Endodermal cell (in vitro differentiated cells): ENCODE data around the gene ZCCHC14. TPM values are rescaled to one million over a fixed set of nuclear protein-coding genes. Genes with fewer than 3 reads are reported as not detected.
"Not testable (repeated sequence)": the region's sequence is repeated elsewhere in the genome, so short reads cannot be mapped to it uniquely, and the experiment has no call there.

Experiments used
- DNase-seq: peaks from one replicate; pipeline ENCODE4 v3.0.0-alpha.2; 2017
- H3K27ac ChIP-seq: 2 replicates; pipeline ENCODE4 v1.5.1; 2013; ENCODE audit warnings: mild to moderate bottlenecking, low read depth, low read length, moderate library complexity
- H3K27me3 ChIP-seq: 2 replicates; pipeline ENCODE4 v1.6.1; 2013; ENCODE audit warnings: mild to moderate bottlenecking, low read length, moderate library complexity; ENCODE audit not compliant: insufficient read depth, control insufficient read depth, poor library complexity, severe bottlenecking
- H3K36me3 ChIP-seq: 2 replicates; pipeline ENCODE4 v1.7.0; 2013; ENCODE audit warnings: mild to moderate bottlenecking, low read length, moderate library complexity; ENCODE audit not compliant: control insufficient read depth, insufficient read depth
- H3K4me1 ChIP-seq: one replicate; pipeline ENCODE4 v1.7.0; 2013; ENCODE audit warnings: low read length; ENCODE audit not compliant: control insufficient read depth, insufficient read depth
- H3K4me3 ChIP-seq: 2 replicates; pipeline ENCODE4 v1.5.1; 2013; ENCODE audit warnings: mild to moderate bottlenecking, low read length, moderate library complexity
- H3K9ac ChIP-seq: 2 replicates; pipeline ENCODE4 v1.6.1; 2013; ENCODE audit warnings: mild to moderate bottlenecking, low read length, moderate library complexity; ENCODE audit not compliant: poor library complexity, severe bottlenecking; ENCODE audit errors: extremely low read depth
- H3K9me3 ChIP-seq: 2 replicates; pipeline ENCODE4 v1.6.1; 2013; ENCODE audit warnings: mild to moderate bottlenecking, low read length, moderate library complexity; ENCODE audit not compliant: control insufficient read depth
- H3K27ac Mint-ChIP-seq: 2 replicates; pipeline ENCODE4 v1.8.0; 2020; ENCODE audit warnings: mixed read lengths
- H3K27me3 Mint-ChIP-seq: 2 replicates; pipeline ENCODE4 v1.8.0; 2021; ENCODE audit warnings: mild to moderate bottlenecking, mixed read lengths; ENCODE audit not compliant: insufficient read depth
- H3K36me3 Mint-ChIP-seq: 2 replicates; pipeline ENCODE4 v1.8.0; 2020; ENCODE audit warnings: low read depth, mixed read lengths
- H3K4me1 Mint-ChIP-seq: 2 replicates; pipeline ENCODE4 v1.8.0; 2020; ENCODE audit warnings: mixed read lengths
- H3K4me3 Mint-ChIP-seq: 2 replicates; pipeline ENCODE4 v1.8.0; 2020; ENCODE audit warnings: mild to moderate bottlenecking, moderate library complexity, mixed read lengths
- H3K9me3 Mint-ChIP-seq: 2 replicates; pipeline ENCODE4 v1.8.0; 2020; ENCODE audit warnings: mild to moderate bottlenecking, mixed read lengths
- CTCF ChIP-seq: fragments of 200-600 bp; sonication (generic); conservative IDR thresholded peaks from 2 replicates; pipeline ENCODE4 v1.5.0; 2021; ENCODE audit warnings: antibody characterized with exemption, mild to moderate bottlenecking
- WGBS, 2 experiments: methylation state at CpG; one replicate each; pipeline versions ENCODE4 v1.1.5 to v1.1.7; 2013; ENCODE audit warnings: missing lambda C conversion rate in 2 of 2, mixed read lengths in 1 of 2; ENCODE audit not compliant: insufficient coverage in 1 of 2, insufficient read length in 1 of 2; 5-methylcytosine and 5-hydroxymethylcytosine counted together
- total RNA-seq, 2 donors: library from RNA; stranded (reverse); fragmentation: NEBNext Ultra II Directional in 1 of 2; extraction: Animal tissue kit (Norgen Biotek cat#: 25700) in 1 of 2; gene quantifications; 2 replicates in 1 of 2; 3 replicates in 1 of 2; pipeline ENCODE4 v1.2.1, GENCODE V29; 2021

ZCCHC14 gene
- total RNA-seq, 2 donors from 2014 or later: 27.3 to 33.7 TPM

GRCh38 chr16:87525352-87525751, 32.5 kb upstream of the ZCCHC14 start:
- Mint-ChIP-seq H3K27ac (no peak overlapping the region), H3K4me1 (no peaks in the 10 kb centered on the region), H3K27me3 (peaks cover 3% of the 10 kb centered on the region), H3K36me3 (no peaks in the 10 kb centered on the region), H3K9me3 (peaks cover 21% of the 10 kb centered on the region), H3K4me3 (no peak overlapping the region)
- no peak for TF ChIP-seq CTCF
- no peak overlapping the region for H3K9ac ChIP-seq
- 72 to 81% methylated on average over 3 to 4 of the region's 4 CpGs for WGBS, 2 experiments
- H3K27ac ChIP-seq: no peak overlapping the region
- no peaks in the 10 kb centered on the region for H3K27me3 ChIP-seq
- H3K4me1 ChIP-seq: no peaks in the 10 kb centered on the region
- DNase-seq: no peak
- H3K4me3 ChIP-seq: no peak overlapping the region
- H3K36me3 ChIP-seq: no peaks in the 10 kb centered on the region
- no peaks in the 10 kb centered on the region for H3K9me3 ChIP-seq

- Histone ChIP-seq H3K27me3 (no peaks in the 10 kb centered on the region), H3K4me1 (no peaks in the 10 kb centered on the region), H3K9ac (no peak overlapping the region), H3K36me3 (no peaks in the 10 kb centered on the region), H3K9me3 (no peaks in the 10 kb centered on the region), H3K4me3 (no peak overlapping the region), H3K27ac (no peak overlapping the region)
- no peak for DNase-seq
- 64 to 76% methylated on average over 3 to 4 of the region's 4 CpGs for WGBS, 2 experiments
- peaks cover 14% of the 10 kb centered on the region for H3K9me3 Mint-ChIP-seq
- H3K36me3 Mint-ChIP-seq: no peaks in the 10 kb centered on the region
- H3K27me3 Mint-ChIP-seq: peaks cover 3% of the 10 kb centered on the region
- H3K4me3 Mint-ChIP-seq: no peak overlapping the region
- H3K4me1 Mint-ChIP-seq: no peaks in the 10 kb centered on the region
- no peak for TF ChIP-seq CTCF
- no peak overlapping the region for H3K27ac Mint-ChIP-seq
These were observed 31.6 kb upstream of the ZCCHC14 start for GRCh38 chr16:87524407-87524806.

- H3K9me3 ChIP-seq, H3K9ac ChIP-seq, H3K36me3 ChIP-seq, H3K27me3 ChIP-seq, DNase-seq, H3K27me3 Mint-ChIP-seq, H3K4me1 Mint-ChIP-seq, H3K27ac Mint-ChIP-seq, H3K36me3 Mint-ChIP-seq, H3K4me3 Mint-ChIP-seq, H3K27ac ChIP-seq, H3K4me1 ChIP-seq, H3K4me3 ChIP-seq, H3K9me3 Mint-ChIP-seq: not testable (repeated sequence)
- 82% methylated on average over 4 of the region's 6 CpGs; no CpG with 5 or more reads in 1 of the 2 experiments for WGBS, 2 experiments
These were observed 30.8 kb upstream of the ZCCHC14 start for GRCh38 chr16:87523605-87524004.

GRCh38 chr16:87521764-87522163, 28.9 kb upstream of the ZCCHC14 start:
- not testable (repeated sequence) for H3K9ac ChIP-seq, H3K9me3 Mint-ChIP-seq

GRCh38 chr16:87519170-87519569, 26.3 kb upstream of the ZCCHC14 start:
- 60 to 82% methylated on average over 3 to 4 of the region's 4 CpGs for whole genome bisulfite sequencing, 2 experiments

More at GRCh38 chr16:87521764-87522163, 28.9 kb upstream of the ZCCHC14 start:
- not testable (repeated sequence) for H3K4me1 Mint-ChIP-seq, H3K36me3 Mint-ChIP-seq, H3K4me3 ChIP-seq, H3K27me3 Mint-ChIP-seq, H3K9me3 ChIP-seq, H3K27ac ChIP-seq, H3K36me3 ChIP-seq, H3K4me1 ChIP-seq, H3K27ac Mint-ChIP-seq, H3K27me3 ChIP-seq, DNase-seq, H3K4me3 Mint-ChIP-seq
- 89 to 93% methylated on average over 6 to 7 of the region's 7 CpGs for WGBS, 2 experiments

GRCh38 chr16:87518430-87519051, 25.7 kb upstream of the ZCCHC14 start:
- not testable (repeated sequence) for H3K9ac ChIP-seq, H3K27me3 Mint-ChIP-seq, H3K4me3 Mint-ChIP-seq

More at GRCh38 chr16:87519170-87519569, 26.3 kb upstream of the ZCCHC14 start:
- H3K36me3 Mint-ChIP-seq, H3K27ac ChIP-seq, H3K4me3 Mint-ChIP-seq, H3K9ac ChIP-seq, H3K9me3 Mint-ChIP-seq, H3K27me3 ChIP-seq, H3K4me1 Mint-ChIP-seq, H3K27ac Mint-ChIP-seq, H3K27me3 Mint-ChIP-seq, DNase-seq, H3K4me3 ChIP-seq, H3K36me3 ChIP-seq, H3K9me3 ChIP-seq, H3K4me1 ChIP-seq: not testable (repeated sequence)

More at GRCh38 chr16:87518430-87519051, 25.7 kb upstream of the ZCCHC14 start:
- H3K4me1 ChIP-seq, H3K27ac ChIP-seq, H3K36me3 Mint-ChIP-seq, H3K27ac Mint-ChIP-seq, H3K9me3 ChIP-seq, H3K36me3 ChIP-seq, H3K27me3 ChIP-seq, H3K4me3 ChIP-seq, DNase-seq, H3K4me1 Mint-ChIP-seq, H3K9me3 Mint-ChIP-seq: not testable (repeated sequence)
- 90 to 95% methylated on average over 16 to 21 of the region's 21 CpGs for WGBS, 2 experiments
